GM10248 (cell line): ENCODE data around the gene ARIH2.

ENCODE experiments used
- CTCF ChIA-PET: fragments of 300-600 bp; sonication (Branson Sonifier 250); formaldehyde crosslinking; extraction: SDS; loops from one replicate; lab custom pipeline; 2021; ENCODE audit warnings: antibody characterized with exemption; lab: Yijun Ruan, JAX
- POLR2A ChIA-PET: fragments of 350-650 bp; sonication (Branson Sonifier 250); formaldehyde crosslinking; extraction: SDS; loops from one replicate; lab custom pipeline; 2020; ENCODE audit warnings: antibody characterized with exemption; lab: Yijun Ruan, JAX
- DNase-seq: peaks from one replicate; pipeline ENCODE4 v3.0.0; 2012; ENCODE audit errors: extremely low spot score
- TF ChIP-seq, protein P1 (sequence below): IDR thresholded peaks from 2 replicates; pipeline ENCODE4 v1.5.1; 2012; ENCODE audit warnings: mild to moderate bottlenecking, low read depth; ENCODE audit errors: extremely low read depth, missing control alignments, control extremely low read depth

ARIH2 gene

DNA sequence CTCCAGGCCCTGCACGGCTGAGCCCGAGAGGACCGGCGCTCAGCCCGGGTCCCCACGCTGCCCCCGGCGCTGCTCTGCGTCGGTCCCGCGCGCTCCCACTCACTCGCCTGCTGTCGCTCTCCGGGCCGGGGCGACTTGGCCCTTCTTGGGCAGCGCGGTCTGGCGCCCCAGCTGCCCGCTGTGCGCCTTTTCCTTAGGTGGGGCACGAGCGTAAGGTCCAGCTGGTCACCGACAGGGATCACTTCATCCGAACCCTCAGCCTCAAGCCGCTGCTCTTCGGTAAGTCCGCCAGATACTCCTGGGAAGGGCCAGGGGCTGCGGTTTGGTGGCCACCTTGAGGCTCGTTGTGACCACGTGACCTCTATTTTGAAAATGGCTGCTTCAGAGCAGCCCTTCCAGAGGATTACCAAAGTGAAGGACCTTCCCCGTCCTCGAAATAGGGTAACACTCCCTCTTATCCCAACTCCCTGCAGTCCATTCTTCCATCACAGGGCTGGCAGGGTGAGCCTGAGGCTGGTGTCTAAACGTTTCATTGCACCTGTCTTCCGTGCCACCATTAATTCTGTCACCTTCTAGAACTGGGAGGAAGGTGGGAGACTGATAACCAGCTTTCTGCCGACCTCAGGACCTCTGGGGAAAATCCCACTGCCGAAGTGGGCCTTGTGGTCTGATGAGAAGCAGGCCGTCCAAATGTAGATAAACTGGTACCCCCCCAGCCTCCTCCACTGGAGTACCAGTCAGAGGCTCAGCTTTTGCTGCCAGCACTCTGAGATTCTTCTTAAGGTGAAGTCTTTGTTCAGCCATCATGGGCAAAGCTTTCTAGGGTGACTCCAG, 72.2 kb downstream of the ARIH2 start:
- TF ChIP-seq, protein P1, sequence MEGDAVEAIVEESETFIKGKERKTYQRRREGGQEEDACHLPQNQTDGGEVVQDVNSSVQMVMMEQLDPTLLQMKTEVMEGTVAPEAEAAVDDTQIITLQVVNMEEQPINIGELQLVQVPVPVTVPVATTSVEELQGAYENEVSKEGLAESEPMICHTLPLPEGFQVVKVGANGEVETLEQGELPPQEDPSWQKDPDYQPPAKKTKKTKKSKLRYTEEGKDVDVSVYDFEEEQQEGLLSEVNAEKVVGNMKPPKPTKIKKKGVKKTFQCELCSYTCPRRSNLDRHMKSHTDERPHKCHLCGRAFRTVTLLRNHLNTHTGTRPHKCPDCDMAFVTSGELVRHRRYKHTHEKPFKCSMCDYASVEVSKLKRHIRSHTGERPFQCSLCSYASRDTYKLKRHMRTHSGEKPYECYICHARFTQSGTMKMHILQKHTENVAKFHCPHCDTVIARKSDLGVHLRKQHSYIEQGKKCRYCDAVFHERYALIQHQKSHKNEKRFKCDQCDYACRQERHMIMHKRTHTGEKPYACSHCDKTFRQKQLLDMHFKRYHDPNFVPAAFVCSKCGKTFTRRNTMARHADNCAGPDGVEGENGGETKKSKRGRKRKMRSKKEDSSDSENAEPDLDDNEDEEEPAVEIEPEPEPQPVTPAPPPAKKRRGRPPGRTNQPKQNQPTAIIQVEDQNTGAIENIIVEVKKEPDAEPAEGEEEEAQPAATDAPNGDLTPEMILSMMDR: no peak
- CTCF ChIA-PET: interaction anchor here (0.9 to 6.8 kb wide), 7 partner anchors 11 to 458 kb away, joined by 3 to 41 read pairs (median 3); partner anchors contain the start of genes NDUFAF3, QRICH1 and WDR6
- POLR2A ChIA-PET: interaction anchor here (0.7 to 1.7 kb wide), 4 partner anchors 16 to 39 kb away, joined by 3 to 7 read pairs (median 6); partner anchors contain the start of genes IMPDH2 and WDR6
- peak; percentile 41 for DNase-seq

DNA sequence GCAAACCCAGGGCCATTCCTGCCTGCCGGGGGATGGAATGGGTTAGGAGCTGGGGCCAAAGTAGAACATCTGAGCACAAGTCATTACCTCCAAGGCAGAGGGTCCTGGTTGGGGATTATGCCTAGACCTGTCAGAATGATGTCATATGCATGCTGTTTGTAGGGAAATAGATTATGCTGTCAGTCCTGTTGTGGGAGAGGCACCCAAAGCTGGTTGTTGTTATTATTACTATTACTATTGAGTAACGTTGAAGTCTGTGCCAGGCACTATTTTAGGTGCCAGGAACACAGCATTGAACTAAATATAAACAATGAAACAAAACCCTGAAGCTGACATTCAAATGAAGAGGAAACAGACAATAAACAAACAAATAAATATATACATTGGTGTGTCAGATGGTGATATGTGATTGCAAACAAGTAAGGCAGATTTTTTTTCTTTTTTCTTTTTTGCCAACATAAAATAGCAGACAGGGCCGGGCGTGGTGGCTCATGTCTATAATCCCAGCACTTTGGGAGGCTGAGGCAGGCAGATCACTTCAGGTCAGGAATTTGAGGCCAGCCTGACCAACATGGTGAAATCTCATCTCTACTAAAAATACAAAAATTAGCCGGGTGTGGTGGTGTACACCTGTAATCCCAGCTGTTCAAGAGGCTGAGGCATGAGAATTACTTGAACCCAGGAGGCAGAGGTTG, 73.4 kb downstream of the ARIH2 start:
- DNase-seq: no peak
- TF ChIP-seq, protein P1: no peak
- ChIA-PET POLR2A (interaction anchor here (0.6 to 1.6 kb wide), 3 partner anchors 15 to 78 kb away, joined by 3 to 7 read pairs (median 3); partner anchors contain the start of gene WDR6), CTCF (interaction anchor here (0.7 to 2.0 kb wide), 7 partner anchors 9 to 457 kb away, joined by 3 to 9 read pairs (median 4); partner anchors contain the start of genes ARIH2, NDUFAF3 and WDR6)

DNA sequence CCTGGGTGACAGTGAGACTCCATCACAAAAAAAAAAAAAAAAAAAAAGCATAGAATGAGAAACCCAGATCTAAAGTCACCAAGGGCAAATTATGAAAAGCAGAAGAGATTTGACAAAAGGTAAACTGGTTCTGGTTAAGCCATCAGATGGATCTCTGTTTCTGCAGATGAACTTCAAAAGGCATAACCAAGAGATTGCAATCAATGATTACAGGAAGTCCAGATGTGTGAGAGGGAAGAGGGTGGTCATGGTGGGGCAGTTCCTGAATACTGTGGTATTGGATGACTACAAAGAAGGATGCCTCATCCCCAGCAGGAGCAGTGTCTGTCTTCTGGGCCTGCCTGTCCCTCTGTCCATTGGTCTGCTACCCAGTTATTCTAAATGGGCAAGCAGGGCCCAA, 75.2 kb downstream of the ARIH2 start:
- POLR2A ChIA-PET: no interaction called here
- TF ChIP-seq, protein P1: no peak
- CTCF ChIA-PET: interaction anchor here (2.2 kb wide), 1 partner anchor 14 kb away, joined by 10 read pairs; the partner anchor contains the start of gene WDR6
- DNase-seq: no peak

DNA sequence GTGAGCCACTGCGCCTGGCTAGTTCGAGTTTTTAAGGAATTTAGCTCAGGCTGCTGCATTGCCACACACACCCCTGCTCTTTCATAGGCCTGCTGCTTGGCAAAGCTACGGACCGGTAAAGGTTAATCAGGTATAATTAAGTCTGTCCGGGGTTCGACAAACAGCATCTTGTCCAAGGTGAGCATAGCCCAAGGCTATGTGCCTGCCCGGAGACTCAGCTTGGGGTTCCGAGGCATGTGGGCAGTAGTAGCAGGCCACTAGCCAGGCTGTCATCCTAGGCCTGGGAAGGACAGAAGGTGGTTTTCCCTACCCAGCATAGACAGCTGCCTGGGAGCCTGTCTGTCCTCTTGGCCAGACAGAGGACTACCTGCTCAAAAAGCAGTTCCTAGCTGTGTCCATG, 78.0 kb downstream of the ARIH2 start:
- TF ChIP-seq, protein P1: no peak
- CTCF ChIA-PET: interaction anchor here (1.0 to 2.0 kb wide), 5 partner anchors 8 to 25 kb away, joined by 3 to 16 read pairs (median 4); partner anchors contain the start of genes NDUFAF3 and WDR6
- no peak for DNase-seq
- POLR2A ChIA-PET: no interaction called here

GRCh38 chr3:48997102-48997635, 78.5 kb downstream of the ARIH2 start:
- DNase-seq: no peak
- ChIA-PET CTCF (interaction anchor here (0.7 to 2.0 kb wide), 6 partner anchors 9 to 25 kb away, joined by 3 to 16 read pairs (median 4); partner anchors contain the start of genes NDUFAF3 and WDR6), POLR2A (interaction anchor here (1.3 kb wide), 1 partner anchor 10 kb away, joined by 3 read pairs; the partner anchor contains the start of gene WDR6)
- TF ChIP-seq, protein P1: no peak
